HepG2 (cell line): ENCODE data around the gene ERO1A. TPM values are rescaled to one million over a fixed set of nuclear protein-coding genes. Genes with fewer than 3 reads are reported as not detected.

Experiments
- ARNT ChIP-seq: fragments of 450-650 bp; IDR thresholded peaks from 2 replicates; pipeline ENCODE4 v1.6.1; 2017
- ARNTL ChIP-seq: sonication (generic); formaldehyde crosslinking; IDR thresholded peaks from 2 replicates; pipeline ENCODE4 v1.4.0; 2020; ENCODE audit warnings: mild to moderate bottlenecking, missing genetic modification reagents
- CBX1 ChIP-seq: IDR thresholded peaks from one replicate; pipeline ENCODE4 v1.6.1; 2016; ENCODE audit warnings: antibody characterized with exemption, low read depth
- EZH2 ChIP-seq: conservative IDR thresholded peaks from 2 replicates; pipeline ENCODE4 v1.6.1; 2012; ENCODE audit warnings: mild to moderate bottlenecking, low read depth, low read length, moderate library complexity
- FOXM1 ChIP-seq: sonication (generic); formaldehyde crosslinking; IDR thresholded peaks from 2 replicates; pipeline ENCODE4 v1.5.0; 2020; ENCODE audit warnings: missing genetic modification reagents
- KAT7 ChIP-seq: IDR thresholded peaks from 2 replicates; pipeline ENCODE4 v1.6.1; 2018; ENCODE audit warnings: borderline replicate concordance, missing compliant biosample characterization
- KDM6A ChIP-seq: IDR thresholded peaks from 2 replicates; pipeline ENCODE4 v1.6.1; 2016; ENCODE audit warnings: low read depth
- NCOA1 ChIP-seq: sonication (generic); formaldehyde crosslinking; IDR thresholded peaks from 2 replicates; pipeline ENCODE4 v1.9.0; 2021; ENCODE audit warnings: missing genetic modification reagents
- NFYC ChIP-seq: IDR thresholded peaks from 2 replicates; pipeline ENCODE4 v1.6.1; 2016; ENCODE audit warnings: missing genetic modification reagents, missing compliant biosample characterization
- NR2F2 ChIP-seq: IDR thresholded peaks from 2 replicates; pipeline ENCODE4 v1.6.1; 2012; ENCODE audit warnings: low read depth, inconsistent platforms, borderline replicate concordance
- SMC3 ChIP-seq: IDR thresholded peaks from 2 replicates; pipeline ENCODE4 v1.6.1; 2011; ENCODE audit warnings: low read length, improper control_type of control experiment
- TFE3 ChIP-seq: IDR thresholded peaks from 2 replicates; pipeline ENCODE4 v1.6.1; 2016
- ZMYM2 ChIP-seq: sonication (generic); formaldehyde crosslinking; IDR thresholded peaks from 2 replicates; pipeline ENCODE4 v1.8.0; 2022; ENCODE audit warnings: mild to moderate bottlenecking, missing genetic modification reagents
- ZNF281 ChIP-seq: sonication (generic); formaldehyde crosslinking; IDR thresholded peaks from 2 replicates; pipeline ENCODE4 v1.4.0; 2020; ENCODE audit warnings: missing genetic modification reagents, borderline replicate concordance
- ZNF550 ChIP-seq: sonication (generic); formaldehyde crosslinking; IDR thresholded peaks from 2 replicates; pipeline ENCODE4 v1.4.0; 2020; ENCODE audit warnings: mild to moderate bottlenecking, missing genetic modification reagents, borderline replicate concordance
- ZNF557 ChIP-seq: sonication (generic); formaldehyde crosslinking; IDR thresholded peaks from 2 replicates; pipeline ENCODE4 v1.4.0; 2020; ENCODE audit warnings: missing genetic modification reagents
- ZNF558 ChIP-seq: sonication (generic); formaldehyde crosslinking; IDR thresholded peaks from 2 replicates; pipeline ENCODE4 v1.9.0; 2022; ENCODE audit warnings: mild to moderate bottlenecking, missing genetic modification reagents, borderline replicate concordance
- ZNF572 ChIP-seq: sonication (generic); formaldehyde crosslinking; IDR thresholded peaks from 2 replicates; pipeline ENCODE4 v1.5.1; 2020; ENCODE audit warnings: mild to moderate bottlenecking, missing genetic modification reagents
- polyA plus RNA-seq, 8 experiments: library from polyadenylated mRNA; depleted of rRNA in 3 of 8; stranded (reverse) in 7 of 8; unstranded in 1 of 8; fragments of >200 nt; fragmentation: Illumina TruSeq in 4 of 8; extraction: Trizol in 4 of 8; gene quantifications; 2 replicates each; pipeline versions ENCODE4 v1.2.1 to v1.2.3, GENCODE V29; 2011 to 2016; ENCODE audit warnings: low read depth in 4 of 8, missing spikeins in 1 of 8, mixed read lengths in 1 of 8; ENCODE audit not compliant: insufficient read depth in 1 of 8
- total RNA-seq, 5 experiments: library from RNA; depleted of rRNA; stranded (reverse); fragments of >200 nt; fragmentation: Illumina TruSeq; extraction: Trizol; gene quantifications; 2 replicates each; pipeline ENCODE4 v1.2.3, GENCODE V29; 2016; ENCODE audit warnings: low read depth in 1 of 5
- TF ChIP-seq, protein P1 (sequence below): sonication (generic); formaldehyde crosslinking; IDR thresholded peaks from 2 replicates; pipeline ENCODE4 v1.5.1; 2020; ENCODE audit warnings: mild to moderate bottlenecking, missing genetic modification reagents
- TF ChIP-seq, protein P2 (sequence below): sonication (generic); formaldehyde crosslinking; IDR thresholded peaks from 2 replicates; pipeline ENCODE4 v1.4.0; 2020; ENCODE audit warnings: mild to moderate bottlenecking, missing genetic modification reagents

Gene ERO1A
- total and polyA plus RNA-seq, 2 of the 13 experiments (the other 11 are each of a cell fraction or from before 2014, with no cell fraction given), result 60.3 to 137 TPM

DNA sequence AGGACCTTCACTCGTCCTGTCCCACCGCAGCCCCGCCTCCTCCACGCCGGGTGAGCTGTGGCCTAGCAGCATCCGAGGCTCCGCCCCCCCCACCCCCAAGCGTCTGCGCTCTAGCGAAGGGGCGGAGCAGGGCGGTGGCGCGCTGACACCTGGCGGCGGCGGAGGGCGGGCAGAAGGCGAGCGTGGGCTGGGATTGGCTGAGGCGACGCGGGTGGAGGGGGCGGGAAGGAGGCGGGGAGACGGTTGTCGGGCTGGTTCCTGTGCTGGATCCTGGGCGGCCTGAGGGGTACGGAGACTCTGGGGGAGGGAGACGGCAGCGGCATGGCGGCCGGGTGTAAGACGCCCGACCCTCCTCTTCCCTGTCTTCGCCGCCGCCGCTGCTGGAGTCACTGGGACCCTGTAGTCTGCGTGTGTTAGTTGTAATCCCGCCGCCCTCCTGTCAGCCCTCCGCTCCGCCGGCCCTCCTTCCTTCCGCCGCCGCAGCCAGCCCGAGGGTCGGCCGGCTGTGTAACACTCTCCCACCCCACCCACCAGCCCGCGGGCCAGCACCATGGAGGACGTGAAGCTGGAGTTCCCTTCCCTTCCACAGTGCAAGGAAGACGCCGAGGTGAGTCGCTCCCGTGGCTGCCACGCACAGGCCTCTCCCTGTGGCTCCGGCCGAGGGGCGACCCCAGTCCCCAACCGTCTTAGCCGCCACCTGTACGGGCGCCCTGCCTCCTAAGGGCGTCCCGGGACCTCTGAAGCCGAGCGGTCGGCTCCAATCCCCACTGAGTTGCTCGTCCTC, 34.8 kb upstream of the ERO1A start, which contains the start of gene STYX (continued):
- TF ChIP-seq ARNTL (0 out of 2 replicates have a peak, but pooled peaks have one; percentile 10), KDM6A (CRISPR knock-in tag) (no peak), ZNF550 (no peak), ZNF558 (CRISPR knock-in tag) (peak; percentile 42; the same call in 1 of the 2 replicates), NCOA1 (CRISPR knock-in tag) (no peak), ZNF557 (CRISPR knock-in tag) (no peak), KAT7 (CRISPR knock-in tag) (peak; percentile 98), TFE3 (CRISPR knock-in tag) (no peak), NR2F2 (no peak), SMC3 (no peak), NFYC (CRISPR knock-in tag) (peak; percentile 84), CBX1 (peak; percentile 63), ZMYM2 (CRISPR knock-in tag) (no peak), ZNF572 (no peak), FOXM1 (CRISPR knock-in tag) (no peak), EZH2 (no peak), ZNF281 (CRISPR knock-in tag) (peak; percentile 59; the same call in 1 of the 2 replicates), ARNT (no peak)
- TF ChIP-seq, protein P1, sequence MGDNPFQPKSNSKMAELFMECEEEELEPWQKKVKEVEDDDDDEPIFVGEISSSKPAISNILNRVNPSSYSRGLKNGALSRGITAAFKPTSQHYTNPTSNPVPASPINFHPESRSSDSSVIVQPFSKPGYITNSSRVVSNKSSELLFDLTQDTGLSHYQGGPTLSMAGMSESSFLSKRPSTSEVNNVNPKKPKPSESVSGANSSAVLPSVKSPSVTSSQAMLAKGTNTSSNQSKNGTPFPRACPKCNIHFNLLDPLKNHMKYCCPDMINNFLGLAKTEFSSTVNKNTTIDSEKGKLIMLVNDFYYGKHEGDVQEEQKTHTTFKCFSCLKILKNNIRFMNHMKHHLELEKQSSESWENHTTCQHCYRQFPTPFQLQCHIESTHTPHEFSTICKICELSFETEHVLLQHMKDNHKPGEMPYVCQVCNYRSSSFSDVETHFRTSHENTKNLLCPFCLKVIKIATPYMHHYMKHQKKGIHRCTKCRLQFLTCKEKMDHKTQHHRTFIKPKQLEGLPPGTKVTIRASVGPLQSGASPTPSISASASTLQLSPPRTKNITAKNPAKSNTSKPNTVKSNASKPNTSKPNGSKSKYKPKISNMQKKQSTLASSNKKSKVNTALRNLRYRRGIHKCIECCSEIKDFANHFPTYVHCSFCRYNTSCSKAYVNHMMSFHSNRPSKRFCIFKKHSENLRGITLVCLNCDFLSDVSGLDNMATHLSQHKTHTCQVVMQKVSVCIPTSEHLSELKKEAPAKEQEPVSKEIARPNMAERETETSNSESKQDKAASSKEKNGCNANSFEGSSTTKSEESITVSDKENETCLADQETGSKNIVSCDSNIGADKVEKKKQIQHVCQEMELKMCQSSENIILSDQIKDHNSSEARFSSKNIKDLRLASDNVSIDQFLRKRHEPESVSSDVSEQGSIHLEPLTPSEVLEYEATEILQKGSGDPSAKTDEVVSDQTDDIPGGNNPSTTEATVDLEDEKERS (CRISPR knock-in tag), result no peak
- TF ChIP-seq, protein P2, sequence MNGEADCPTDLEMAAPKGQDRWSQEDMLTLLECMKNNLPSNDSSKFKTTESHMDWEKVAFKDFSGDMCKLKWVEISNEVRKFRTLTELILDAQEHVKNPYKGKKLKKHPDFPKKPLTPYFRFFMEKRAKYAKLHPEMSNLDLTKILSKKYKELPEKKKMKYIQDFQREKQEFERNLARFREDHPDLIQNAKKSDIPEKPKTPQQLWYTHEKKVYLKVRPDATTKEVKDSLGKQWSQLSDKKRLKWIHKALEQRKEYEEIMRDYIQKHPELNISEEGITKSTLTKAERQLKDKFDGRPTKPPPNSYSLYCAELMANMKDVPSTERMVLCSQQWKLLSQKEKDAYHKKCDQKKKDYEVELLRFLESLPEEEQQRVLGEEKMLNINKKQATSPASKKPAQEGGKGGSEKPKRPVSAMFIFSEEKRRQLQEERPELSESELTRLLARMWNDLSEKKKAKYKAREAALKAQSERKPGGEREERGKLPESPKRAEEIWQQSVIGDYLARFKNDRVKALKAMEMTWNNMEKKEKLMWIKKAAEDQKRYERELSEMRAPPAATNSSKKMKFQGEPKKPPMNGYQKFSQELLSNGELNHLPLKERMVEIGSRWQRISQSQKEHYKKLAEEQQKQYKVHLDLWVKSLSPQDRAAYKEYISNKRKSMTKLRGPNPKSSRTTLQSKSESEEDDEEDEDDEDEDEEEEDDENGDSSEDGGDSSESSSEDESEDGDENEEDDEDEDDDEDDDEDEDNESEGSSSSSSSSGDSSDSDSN (CRISPR knock-in tag), result peak; percentile 95
